ENCODE measurements around the gene MEOX2. TPM values are rescaled to one million over a fixed set of nuclear protein-coding genes. Genes with fewer than 3 reads are reported as not detected.

MEOX2 gene
- polyA plus RNA-seq, 2 of the 4 experiments (the other 2 are of a cell fraction): not detected

DNA sequence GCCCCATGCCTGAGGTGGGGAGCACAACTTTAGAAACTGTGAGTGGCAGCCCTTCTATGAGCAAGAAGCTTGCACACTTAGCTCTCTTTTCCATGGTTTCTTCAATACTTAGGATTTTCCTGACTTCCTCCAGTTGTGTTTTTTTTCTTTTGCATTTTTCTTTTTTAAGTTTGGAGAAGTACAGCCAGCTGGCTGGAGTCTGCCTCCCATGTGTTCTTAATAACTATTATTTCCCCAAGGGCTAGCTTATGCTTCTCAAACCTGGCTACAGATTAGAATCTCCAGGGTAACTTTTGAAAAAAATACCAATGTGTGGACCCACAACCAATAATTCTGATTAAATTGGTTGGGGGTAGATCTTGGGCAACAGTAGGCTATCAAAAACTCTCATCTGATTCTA is 37.4 kb upstream of the MEOX2 start:
- Histone ChIP-seq H3K4me2 (no peak overlapping the region), H3K4me3 (no peak overlapping the region), H3K9me3 (no peaks in the 10 kb centered on the region), H3K27ac (no peak overlapping the region), H3K4me1 (no peaks in the 10 kb centered on the region)
- CTCF ChIA-PET: interaction anchor here (1.0 kb wide), 1 partner anchor 17 kb away, joined by 3 read pairs; no protein-coding TSS in a partner anchor
- FAIRE-seq (no peak), ATAC-seq (no peak), DNase-seq (ENCODE audit: low read depth in 1 of 2, low spot score in 1 of 2) (no peak)
- TF ChIP-seq RFX5 (IDR thresholded peaks at IDR 0.05): no peak
- TF ChIP-seq TFCP2L1 (CRISPR knock-in tag; IDR thresholded peaks at IDR 0.05): no peak
- TF ChIP-seq ZSCAN20 (CRISPR knock-in tag; IDR thresholded peaks at IDR 0.05): no peak
- TF ChIP-seq KDM1A (IDR thresholded peaks at IDR 0.05; ENCODE audit: low read depth): no peak
- no peak for TF ChIP-seq CBX8 (IDR thresholded peaks at IDR 0.05)
- TF ChIP-seq, protein P1, sequence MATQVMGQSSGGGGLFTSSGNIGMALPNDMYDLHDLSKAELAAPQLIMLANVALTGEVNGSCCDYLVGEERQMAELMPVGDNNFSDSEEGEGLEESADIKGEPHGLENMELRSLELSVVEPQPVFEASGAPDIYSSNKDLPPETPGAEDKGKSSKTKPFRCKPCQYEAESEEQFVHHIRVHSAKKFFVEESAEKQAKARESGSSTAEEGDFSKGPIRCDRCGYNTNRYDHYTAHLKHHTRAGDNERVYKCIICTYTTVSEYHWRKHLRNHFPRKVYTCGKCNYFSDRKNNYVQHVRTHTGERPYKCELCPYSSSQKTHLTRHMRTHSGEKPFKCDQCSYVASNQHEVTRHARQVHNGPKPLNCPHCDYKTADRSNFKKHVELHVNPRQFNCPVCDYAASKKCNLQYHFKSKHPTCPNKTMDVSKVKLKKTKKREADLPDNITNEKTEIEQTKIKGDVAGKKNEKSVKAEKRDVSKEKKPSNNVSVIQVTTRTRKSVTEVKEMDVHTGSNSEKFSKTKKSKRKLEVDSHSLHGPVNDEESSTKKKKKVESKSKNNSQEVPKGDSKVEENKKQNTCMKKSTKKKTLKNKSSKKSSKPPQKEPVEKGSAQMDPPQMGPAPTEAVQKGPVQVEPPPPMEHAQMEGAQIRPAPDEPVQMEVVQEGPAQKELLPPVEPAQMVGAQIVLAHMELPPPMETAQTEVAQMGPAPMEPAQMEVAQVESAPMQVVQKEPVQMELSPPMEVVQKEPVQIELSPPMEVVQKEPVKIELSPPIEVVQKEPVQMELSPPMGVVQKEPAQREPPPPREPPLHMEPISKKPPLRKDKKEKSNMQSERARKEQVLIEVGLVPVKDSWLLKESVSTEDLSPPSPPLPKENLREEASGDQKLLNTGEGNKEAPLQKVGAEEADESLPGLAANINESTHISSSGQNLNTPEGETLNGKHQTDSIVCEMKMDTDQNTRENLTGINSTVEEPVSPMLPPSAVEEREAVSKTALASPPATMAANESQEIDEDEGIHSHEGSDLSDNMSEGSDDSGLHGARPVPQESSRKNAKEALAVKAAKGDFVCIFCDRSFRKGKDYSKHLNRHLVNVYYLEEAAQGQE (IDR thresholded peaks at IDR 0.05): no peak
- TF ChIP-seq, protein P2, sequence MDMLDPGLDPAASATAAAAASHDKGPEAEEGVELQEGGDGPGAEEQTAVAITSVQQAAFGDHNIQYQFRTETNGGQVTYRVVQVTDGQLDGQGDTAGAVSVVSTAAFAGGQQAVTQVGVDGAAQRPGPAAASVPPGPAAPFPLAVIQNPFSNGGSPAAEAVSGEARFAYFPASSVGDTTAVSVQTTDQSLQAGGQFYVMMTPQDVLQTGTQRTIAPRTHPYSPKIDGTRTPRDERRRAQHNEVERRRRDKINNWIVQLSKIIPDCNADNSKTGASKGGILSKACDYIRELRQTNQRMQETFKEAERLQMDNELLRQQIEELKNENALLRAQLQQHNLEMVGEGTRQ (IDR thresholded peaks at IDR 0.05): no peak
- TF ChIP-seq NR3C1 (IDR thresholded peaks at IDR 0.05): no peak
- no peak for TF ChIP-seq HOXA7 (CRISPR knock-in tag; IDR thresholded peaks at IDR 0.05)
- no peak for TF ChIP-seq FOSL2 (IDR thresholded peaks at IDR 0.05)
- TF ChIP-seq FOSL2 (CRISPR knock-in tag; IDR thresholded peaks at IDR 0.05): no peak
- TF ChIP-seq SMC3 (IDR thresholded peaks at IDR 0.05): no peak
- TF ChIP-seq NPAS2 (CRISPR knock-in tag; IDR thresholded peaks at IDR 0.05; ENCODE audit: borderline replicate concordance): no peak
- TF ChIP-seq ZNF302 (CRISPR knock-in tag; IDR thresholded peaks at IDR 0.05): no peak
- TF ChIP-seq ZFP36 (IDR thresholded peaks at IDR 0.05; ENCODE audit: borderline replicate concordance, partially characterized antibody): no peak
- TF ChIP-seq, protein P3, sequence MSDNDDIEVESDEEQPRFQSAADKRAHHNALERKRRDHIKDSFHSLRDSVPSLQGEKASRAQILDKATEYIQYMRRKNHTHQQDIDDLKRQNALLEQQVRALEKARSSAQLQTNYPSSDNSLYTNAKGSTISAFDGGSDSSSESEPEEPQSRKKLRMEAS (IDR thresholded peaks at IDR 0.05): no peak
- POLR2A ChIA-PET: no interaction called here

DNA sequence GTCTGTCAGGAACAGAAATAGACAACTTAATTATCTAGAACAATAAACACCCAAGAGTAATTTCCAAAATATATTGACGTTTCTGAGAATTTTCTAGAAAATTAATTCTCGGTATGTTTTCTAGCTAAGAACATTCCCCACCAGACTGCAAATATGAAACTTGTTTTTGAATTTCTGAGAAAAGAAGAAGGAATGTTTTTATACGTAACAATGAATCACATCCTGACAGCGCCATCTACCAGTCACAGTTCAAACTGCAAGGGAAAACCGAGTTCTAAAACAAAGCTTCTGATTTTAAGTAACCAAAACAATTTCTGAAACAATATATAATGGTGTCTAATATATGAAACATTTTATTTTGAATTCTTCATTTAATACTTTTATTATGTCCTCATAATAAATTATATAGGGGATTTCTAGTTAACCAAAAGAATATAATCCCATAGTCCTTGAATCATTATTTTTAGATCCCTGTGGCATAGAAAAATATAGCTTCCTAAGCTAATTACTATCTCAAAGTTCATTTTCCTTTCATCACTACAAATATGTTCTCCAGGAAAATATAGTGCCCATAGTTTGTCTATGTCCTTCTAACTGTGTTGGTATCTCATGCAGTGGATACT is 34.5 kb upstream of the MEOX2 start:
- ChIA-PET POLR2A (no interaction called here), CTCF (interaction anchor here (0.6 to 1.7 kb wide), 16 partner anchors 9 to 1029 kb away, joined by 3 to 7 read pairs (median 3); no protein-coding TSS in a partner anchor)
- Histone ChIP-seq H3K4me2 (no peak overlapping the region), H3K4me1 (no peaks in the 10 kb centered on the region), H3K27ac (no peak overlapping the region), H3K9me3 (no peaks in the 10 kb centered on the region), H3K4me3 (no peak overlapping the region)
- ATAC-seq: no peak
- DNase-seq (ENCODE audit: low read depth in 1 of 2, low spot score in 1 of 2): peak; percentile 2 to 56
- peak; percentile 86 for FAIRE-seq
- WGBS (ENCODE audit: missing lambda C conversion rate): 3% methylated on average over 5 of the region's 5 CpGs
- TF ChIP-seq, protein P4, sequence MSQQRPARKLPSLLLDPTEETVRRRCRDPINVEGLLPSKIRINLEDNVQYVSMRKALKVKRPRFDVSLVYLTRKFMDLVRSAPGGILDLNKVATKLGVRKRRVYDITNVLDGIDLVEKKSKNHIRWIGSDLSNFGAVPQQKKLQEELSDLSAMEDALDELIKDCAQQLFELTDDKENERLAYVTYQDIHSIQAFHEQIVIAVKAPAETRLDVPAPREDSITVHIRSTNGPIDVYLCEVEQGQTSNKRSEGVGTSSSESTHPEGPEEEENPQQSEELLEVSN (IDR thresholded peaks at IDR 0.05; ENCODE audit: borderline replicate concordance, low read depth): no peak
- TF ChIP-seq FOSB (CRISPR knock-in tag; IDR thresholded peaks at IDR 0.05): no peak
- TF ChIP-seq EHF (CRISPR knock-in tag; IDR thresholded peaks at IDR 0.05): no peak
- TF ChIP-seq, protein P1 (IDR thresholded peaks at IDR 0.05): no peak
- TF ChIP-seq RNF2 (IDR thresholded peaks at IDR 0.05; ENCODE audit: borderline replicate concordance, low read depth): no peak
- TF ChIP-seq, protein P2 (IDR thresholded peaks at IDR 0.05): no peak
- TF ChIP-seq, protein P5, sequence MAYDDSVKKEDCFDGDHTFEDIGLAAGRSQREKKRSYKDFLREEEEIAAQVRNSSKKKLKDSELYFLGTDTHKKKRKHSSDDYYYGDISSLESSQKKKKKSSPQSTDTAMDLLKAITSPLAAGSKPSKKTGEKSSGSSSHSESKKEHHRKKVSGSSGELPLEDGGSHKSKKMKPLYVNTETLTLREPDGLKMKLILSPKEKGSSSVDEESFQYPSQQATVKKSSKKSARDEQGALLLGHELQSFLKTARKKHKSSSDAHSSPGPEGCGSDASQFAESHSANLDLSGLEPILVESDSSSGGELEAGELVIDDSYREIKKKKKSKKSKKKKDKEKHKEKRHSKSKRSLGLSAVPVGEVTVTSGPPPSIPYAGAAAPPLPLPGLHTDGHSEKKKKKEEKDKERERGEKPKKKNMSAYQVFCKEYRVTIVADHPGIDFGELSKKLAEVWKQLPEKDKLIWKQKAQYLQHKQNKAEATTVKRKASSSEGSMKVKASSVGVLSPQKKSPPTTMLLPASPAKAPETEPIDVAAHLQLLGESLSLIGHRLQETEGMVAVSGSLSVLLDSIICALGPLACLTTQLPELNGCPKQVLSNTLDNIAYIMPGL (CRISPR knock-in tag; IDR thresholded peaks at IDR 0.05; ENCODE audit: borderline replicate concordance): no peak
- peak; percentile 64 for TF ChIP-seq SMC3 (IDR thresholded peaks at IDR 0.05)
- TF ChIP-seq, protein P6, sequence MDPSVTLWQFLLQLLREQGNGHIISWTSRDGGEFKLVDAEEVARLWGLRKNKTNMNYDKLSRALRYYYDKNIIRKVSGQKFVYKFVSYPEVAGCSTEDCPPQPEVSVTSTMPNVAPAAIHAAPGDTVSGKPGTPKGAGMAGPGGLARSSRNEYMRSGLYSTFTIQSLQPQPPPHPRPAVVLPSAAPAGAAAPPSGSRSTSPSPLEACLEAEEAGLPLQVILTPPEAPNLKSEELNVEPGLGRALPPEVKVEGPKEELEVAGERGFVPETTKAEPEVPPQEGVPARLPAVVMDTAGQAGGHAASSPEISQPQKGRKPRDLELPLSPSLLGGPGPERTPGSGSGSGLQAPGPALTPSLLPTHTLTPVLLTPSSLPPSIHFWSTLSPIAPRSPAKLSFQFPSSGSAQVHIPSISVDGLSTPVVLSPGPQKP (IDR thresholded peaks at IDR 0.05; ENCODE audit: low read depth, low read length): no peak
- no peak for TF ChIP-seq CHD4 (IDR thresholded peaks at IDR 0.05; ENCODE audit: borderline replicate concordance)
- no peak for TF ChIP-seq FOXS1 (CRISPR knock-in tag; IDR thresholded peaks at IDR 0.05)

Data from A549 (cell line).